Measurements from ENCODE around the gene NUBP1. TPM values are rescaled to one million over a fixed set of nuclear protein-coding genes. Genes with fewer than 3 reads are reported as not detected.
A peak's percentile ranks its signal among the peaks of the same experiment; 100 is the strongest.
"Not testable (repeated sequence)": the region's sequence is repeated elsewhere in the genome, so short reads cannot be mapped to it uniquely, and the experiment has no call there.

Gene NUBP1
- total and polyA plus RNA-seq, 7 experiments from 2014 or later, result 24.0 to 48.3 (median 26.1) TPM

DNA sequence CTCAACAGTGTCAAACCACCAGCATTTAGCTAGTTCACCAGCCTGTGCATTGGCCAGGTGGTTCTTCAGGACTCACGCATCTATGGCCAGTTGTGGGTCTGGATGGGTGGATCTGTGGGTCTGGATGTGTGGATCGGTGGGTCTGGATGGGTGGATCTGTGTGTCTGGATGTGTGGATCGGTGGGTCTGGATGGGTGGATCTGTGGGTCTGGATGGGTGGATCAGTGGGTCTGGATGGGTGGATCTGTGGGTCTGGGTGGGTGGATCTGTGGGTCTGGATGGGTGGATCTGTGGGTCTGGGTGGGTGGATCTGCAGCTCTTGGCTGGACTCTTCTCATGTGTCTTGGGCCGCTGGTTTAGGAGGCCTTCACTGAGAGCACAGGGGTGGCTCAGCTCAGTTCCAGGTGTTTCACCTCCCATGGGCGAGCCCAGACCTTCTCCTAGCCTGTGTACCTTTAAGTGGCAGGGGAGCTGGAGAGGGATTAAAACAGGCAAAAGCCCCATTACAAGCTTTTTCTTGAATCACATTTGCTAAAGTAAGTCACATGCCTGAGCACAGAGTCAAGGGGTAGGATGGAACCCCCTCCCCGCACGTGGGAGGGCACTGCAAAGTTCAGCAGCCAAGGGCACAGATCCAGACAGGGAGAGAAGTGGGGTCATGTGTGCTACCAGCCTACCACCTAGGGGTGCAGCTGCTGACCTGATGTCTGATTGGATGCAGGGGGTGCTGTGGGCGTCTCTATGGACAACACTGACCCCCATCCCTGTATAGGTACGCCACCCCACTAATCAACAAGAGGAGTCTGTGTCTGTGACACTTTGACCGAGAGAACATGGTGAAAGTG is 3.4 kb upstream of the NUBP1 start:
- ATAC-seq (no peak), DNase-seq (no peak)
- CTCF ChIA-PET, result interaction anchor here (0.6 to 1.5 kb wide), 2 partner anchors 225 to 236 kb away, joined by 3 to 7 read pairs; no protein-coding TSS in a partner anchor
- peaks cover 7 to 15% of the 10 kb centered on the region in 2 donors for H3K4me1 ChIP-seq (ENCODE audit: control insufficient read depth in 2 of 2, insufficient read depth in 2 of 2, low read length in 2 of 2)
- POLR2A ChIA-PET, result no interaction called here
- Mint-ChIP-seq H3K9me3 (no peaks in the 10 kb centered on the region), H3K27me3 (peaks cover 0 to 2% (median 0%) of the 10 kb centered on the region in 5 donors), H3K4me1 (peaks cover 7 to 47% (median 22%) of the 10 kb centered on the region in 7 donors), H3K27ac (peak overlapping the region in 5 of 9 donors; percentile 22 to 73 (median 36)), H3K4me3 (peak overlapping the region in 2 of 10 donors; percentile 6 to 20), H3K36me3 (peaks cover 0 to 3% (median 0%) of the 10 kb centered on the region in 5 donors)
- intact Hi-C loops (cut with micrococcal nuclease), result loop anchor here (5.0 to 10.0 kb wide), 7 partner anchors 423 to 1873 kb away; partner anchors contain the start of genes GSPT1 (in 2 of the 2), CARHSP1 (in 1 of the 2), SNX29 (in 1 of the 2) and SOCS1 (in 1 of the 2)
- H3K27me3 ChIP-seq (ENCODE audit: control insufficient read depth in 2 of 2, insufficient read depth in 2 of 2, low read length in 2 of 2), result no peaks in the 10 kb centered on the region
- H3K9me3 ChIP-seq (ENCODE audit: control insufficient read depth in 2 of 3, low read length in 3 of 3), result no peaks in the 10 kb centered on the region
- no peak overlapping the region for H3K4me3 ChIP-seq (ENCODE audit: low read length)
- H3K36me3 ChIP-seq (ENCODE audit: control insufficient read depth in 2 of 3, insufficient read depth in 3 of 3, low read length in 3 of 3), result no peaks in the 10 kb centered on the region
- no peak overlapping the region for H3K27ac ChIP-seq (ENCODE audit: low read depth, low read length)

DNA sequence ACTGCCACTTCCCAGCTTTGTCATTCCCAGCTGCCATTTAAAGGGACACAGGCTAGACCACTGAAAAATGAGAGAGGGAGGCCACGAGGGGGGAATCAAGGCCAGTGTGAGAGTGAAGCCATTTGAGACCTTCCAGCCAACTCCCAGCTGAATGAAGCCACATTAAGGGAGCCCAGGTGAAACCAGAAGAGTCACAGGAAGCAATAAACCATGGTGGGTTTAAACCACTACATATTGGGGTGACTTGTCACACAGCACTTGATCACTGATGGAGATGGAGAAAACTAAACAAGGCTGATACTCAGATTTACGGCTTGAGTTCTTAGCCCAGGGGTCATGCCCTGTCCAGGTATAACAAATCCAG is 2.8 kb upstream of the NUBP1 start:
- intact Hi-C loops (cut with micrococcal nuclease), result loop anchor here (5.0 to 10.0 kb wide), 6 partner anchors 514 to 1874 kb away; partner anchors contain the start of genes GSPT1 (in 2 of the 2), CARHSP1 (in 1 of the 2), SNX29 (in 1 of the 2) and SOCS1 (in 1 of the 2)
- Mint-ChIP-seq H3K4me3 (peak overlapping the region in 1 of 10 donors; percentile 20), H3K36me3 (peaks cover 0 to 8% (median 4%) of the 10 kb centered on the region in 5 donors), H3K4me1 (peaks cover 13 to 53% (median 28%) of the 10 kb centered on the region in 7 donors), H3K9me3 (no peaks in the 10 kb centered on the region), H3K27me3 (peaks cover 0 to 2% (median 0%) of the 10 kb centered on the region in 5 donors), H3K27ac (peak overlapping the region in 4 of 9 donors; percentile 22 to 73 (median 42))
- POLR2A ChIA-PET, result no interaction called here
- Histone ChIP-seq H3K27me3 (ENCODE audit: control insufficient read depth in 2 of 2, insufficient read depth in 2 of 2, low read length in 2 of 2) (no peaks in the 10 kb centered on the region), H3K9me3 (ENCODE audit: control insufficient read depth in 2 of 3, low read length in 3 of 3) (no peaks in the 10 kb centered on the region), H3K27ac (ENCODE audit: low read depth, low read length) (no peak overlapping the region), H3K36me3 (ENCODE audit: control insufficient read depth in 2 of 3, insufficient read depth in 3 of 3, low read length in 3 of 3) (no peaks in the 10 kb centered on the region), H3K4me3 (ENCODE audit: low read length) (no peak overlapping the region), H3K4me1 (ENCODE audit: control insufficient read depth in 2 of 2, insufficient read depth in 2 of 2, low read length in 2 of 2) (peaks cover 7 to 15% of the 10 kb centered on the region in 2 donors)
- CTCF ChIA-PET, result interaction anchor here (0.6 to 1.5 kb wide), 2 partner anchors 226 to 237 kb away, joined by 3 to 7 read pairs; no protein-coding TSS in a partner anchor
- ATAC-seq (no peak), DNase-seq (no peak)

DNA sequence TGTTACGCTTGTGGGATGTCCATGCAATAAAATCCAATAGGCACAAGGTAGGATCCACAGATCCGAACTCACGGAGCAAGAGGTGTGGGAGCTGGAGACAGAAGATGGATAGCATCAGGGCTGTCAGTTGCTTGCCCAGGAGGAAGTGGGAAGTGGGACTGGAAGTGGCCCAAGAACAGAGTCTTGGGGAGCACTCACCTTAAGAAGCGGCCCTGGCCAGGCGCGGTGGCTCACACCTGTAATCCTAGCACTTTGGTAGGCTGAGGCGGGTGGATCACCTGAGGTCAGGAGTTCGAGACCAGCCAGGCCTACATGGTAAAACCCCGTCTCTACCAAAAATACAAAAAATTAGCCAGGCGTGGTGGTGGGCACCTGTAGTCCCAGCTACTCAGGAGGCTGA is 2.4 kb upstream of the NUBP1 start:
- H3K27me3 ChIP-seq (ENCODE audit: control insufficient read depth in 2 of 2, insufficient read depth in 2 of 2, low read length in 2 of 2); H3K9me3 ChIP-seq (ENCODE audit: control insufficient read depth in 2 of 3, low read length in 3 of 3); H3K4me3 ChIP-seq (ENCODE audit: low read length); H3K4me3 Mint-ChIP-seq; H3K36me3 ChIP-seq (ENCODE audit: control insufficient read depth in 2 of 3, insufficient read depth in 3 of 3, low read length in 3 of 3); H3K27ac ChIP-seq (ENCODE audit: low read depth, low read length); H3K27me3 Mint-ChIP-seq; ATAC-seq; H3K9me3 Mint-ChIP-seq; DNase-seq; POLR2A ChIA-PET: not testable (repeated sequence)
- peaks cover 7 to 15% of the 10 kb centered on the region in 2 donors for H3K4me1 ChIP-seq (ENCODE audit: control insufficient read depth in 2 of 2, insufficient read depth in 2 of 2, low read length in 2 of 2)
- CTCF ChIA-PET, result interaction anchor here (0.6 to 1.5 kb wide), 2 partner anchors 227 to 237 kb away, joined by 3 to 7 read pairs; no protein-coding TSS in a partner anchor
- intact Hi-C loops (cut with micrococcal nuclease), result loop anchor here (5.0 to 10.0 kb wide), 6 partner anchors 514 to 1874 kb away; partner anchors contain the start of genes GSPT1 (in 2 of the 2), CARHSP1 (in 1 of the 2), SNX29 (in 1 of the 2) and SOCS1 (in 1 of the 2)
- Mint-ChIP-seq H3K4me1 (peaks cover 15 to 57% (median 31%) of the 10 kb centered on the region in 7 donors), H3K36me3 (peaks cover 0 to 11% (median 6%) of the 10 kb centered on the region in 5 donors), H3K27ac (peak overlapping the region in 2 of 9 donors; percentile 36 to 48)

DNA sequence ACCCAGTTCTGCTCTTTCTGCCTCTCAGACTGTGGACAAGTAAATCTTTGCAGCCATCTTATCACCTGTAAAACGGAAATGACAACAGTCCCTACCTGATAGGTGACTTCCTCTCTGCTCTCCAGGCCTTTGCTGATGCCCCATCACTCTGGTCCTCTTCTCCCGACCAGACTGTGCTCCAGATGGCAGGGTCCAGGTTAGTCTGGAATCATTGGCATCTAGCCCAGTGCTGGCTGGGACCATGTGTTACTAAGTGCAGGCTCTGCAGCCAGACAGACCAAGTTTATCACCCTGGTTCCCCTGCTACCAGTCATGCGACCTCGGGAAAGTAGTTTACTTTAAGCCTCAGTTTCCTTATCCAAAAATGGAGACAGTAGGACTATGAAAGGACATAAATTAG is 1.8 kb upstream of the NUBP1 start:
- ChIA-PET CTCF (no interaction called here), POLR2A (no interaction called here)
- Histone ChIP-seq H3K9me3 (ENCODE audit: control insufficient read depth in 2 of 3, low read length in 3 of 3) (no peaks in the 10 kb centered on the region), H3K36me3 (ENCODE audit: control insufficient read depth in 2 of 3, insufficient read depth in 3 of 3, low read length in 3 of 3) (peaks cover 0 to 2% (median 0%) of the 10 kb centered on the region in 3 experiments), H3K4me1 (ENCODE audit: control insufficient read depth in 2 of 2, insufficient read depth in 2 of 2, low read length in 2 of 2) (peaks cover 7 to 15% of the 10 kb centered on the region in 2 donors), H3K27ac (ENCODE audit: low read depth, low read length) (no peak overlapping the region), H3K27me3 (ENCODE audit: control insufficient read depth in 2 of 2, insufficient read depth in 2 of 2, low read length in 2 of 2) (no peaks in the 10 kb centered on the region), H3K4me3 (ENCODE audit: low read length) (no peak overlapping the region)
- no peak overlapping the region for H3K4me3 Mint-ChIP-seq
- peak overlapping the region in 3 of 9 donors; percentile 34 to 98 (median 70) for H3K27ac Mint-ChIP-seq
- ATAC-seq (no peak), DNase-seq (no peak)
- peaks cover 15 to 57% (median 30%) of the 10 kb centered on the region in 7 donors for H3K4me1 Mint-ChIP-seq
- H3K27me3 Mint-ChIP-seq, result peaks cover 0 to 2% (median 0%) of the 10 kb centered on the region in 5 donors
- peaks cover 0 to 15% (median 8%) of the 10 kb centered on the region in 5 donors for H3K36me3 Mint-ChIP-seq
- intact Hi-C loops (cut with micrococcal nuclease), result loop anchor here (5.0 to 10.0 kb wide), 6 partner anchors 513 to 1875 kb away; partner anchors contain the start of genes GSPT1 (in 2 of the 2), CARHSP1 (in 1 of the 2), SNX29 (in 1 of the 2) and SOCS1 (in 1 of the 2)
- no peaks in the 10 kb centered on the region for H3K9me3 Mint-ChIP-seq

DNA sequence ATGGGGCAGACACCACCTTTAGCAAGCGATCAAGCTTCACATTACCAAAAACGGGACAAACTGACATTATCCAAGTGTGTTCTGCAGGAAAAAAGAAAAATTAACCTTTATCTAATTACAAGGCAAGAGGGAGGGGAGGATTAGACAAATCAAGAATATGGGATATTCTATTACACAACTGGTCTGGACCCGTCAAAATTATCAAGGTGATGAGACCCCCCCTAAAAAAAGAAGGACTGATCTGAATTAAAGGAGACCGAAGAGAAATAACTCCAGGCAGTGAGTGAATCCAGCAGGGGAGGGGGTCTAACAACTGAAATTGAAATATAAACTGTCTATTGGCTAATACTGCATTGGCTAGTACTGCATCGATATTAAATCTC is 424 bp upstream of the NUBP1 start:
- peak overlapping the region; percentile 98 to 100 (median 99) for H3K27ac Mint-ChIP-seq
- H3K4me1 ChIP-seq (ENCODE audit: control insufficient read depth in 2 of 2, insufficient read depth in 2 of 2, low read length in 2 of 2), result peaks cover 7 to 10% of the 10 kb centered on the region in 2 donors
- no peak for ATAC-seq
- ChIA-PET CTCF (interaction anchor here (0.6 kb wide), 1 partner anchor 413 kb away, joined by 5 read pairs; no protein-coding TSS in a partner anchor), POLR2A (interaction anchor here (0.6 to 1.7 kb wide), 5 partner anchors 201 to 1651 kb away, joined by 3 to 10 read pairs (median 5); partner anchors contain the start of genes ATF7IP2, CLEC16A and HAPSTR1)
- no peaks in the 10 kb centered on the region for H3K27me3 ChIP-seq (ENCODE audit: control insufficient read depth in 2 of 2, insufficient read depth in 2 of 2, low read length in 2 of 2)
- H3K36me3 ChIP-seq (ENCODE audit: control insufficient read depth in 2 of 3, insufficient read depth in 3 of 3, low read length in 3 of 3), result peaks cover 0 to 15% (median 6%) of the 10 kb centered on the region in 3 experiments
- intact Hi-C loops (cut with micrococcal nuclease), result loop anchor here (1.0 to 10.0 kb wide), 9 partner anchors 357 to 1946 kb away; partner anchors contain the start of genes GSPT1 (in 2 of the 2), ATF7IP2 (in 1 of the 2), CARHSP1 (in 1 of the 2) and HAPSTR1 (in 1 of the 2)
- no peaks in the 10 kb centered on the region for H3K9me3 Mint-ChIP-seq
- no peaks in the 10 kb centered on the region for H3K9me3 ChIP-seq (ENCODE audit: control insufficient read depth in 2 of 3, low read length in 3 of 3)
- H3K4me1 Mint-ChIP-seq, result peaks cover 15 to 50% (median 27%) of the 10 kb centered on the region in 7 donors
- peak overlapping the region; percentile 74 for H3K4me3 ChIP-seq (ENCODE audit: low read length)
- peaks cover 0 to 20% (median 11%) of the 10 kb centered on the region in 5 donors for H3K36me3 Mint-ChIP-seq
- H3K4me3 Mint-ChIP-seq, result peak overlapping the region; percentile 84 to 99 (median 95)
- no peak for DNase-seq
- H3K27me3 Mint-ChIP-seq, result peaks cover 0 to 2% (median 0%) of the 10 kb centered on the region in 5 donors
- peak overlapping the region; percentile 92 for H3K27ac ChIP-seq (ENCODE audit: low read depth, low read length)

Measured in naive thymus-derived CD4-positive, alpha-beta T cell (primary cell).